GM23338 (cell line): ENCODE measurements around the gene MYO1D.

Source experiments
- CREB1 ChIP-seq: fragments of 250-450 bp; sonication (Bioruptor Pico); IDR thresholded peaks from 2 replicates; pipeline ENCODE4 v1.5.0; 2020; ENCODE audit warnings: low read depth, mild to moderate bottlenecking, moderate library complexity
- CTCF ChIP-seq, 2 experiments: fragments of 200-600 bp in 1 of 2; sonication (generic) in 1 of 2; conservative IDR thresholded peaks; 2 replicates each; pipeline versions ENCODE4 v1.5.1 to v1.6.1; 2016 to 2017; ENCODE audit warnings: antibody characterized with exemption in 2 of 2, low read depth in 2 of 2, mild to moderate bottlenecking in 2 of 2, moderate library complexity in 1 of 2
- EZH2 ChIP-seq: fragments of 200-600 bp; sonication (generic); IDR thresholded peaks from one replicate; pipeline ENCODE4 v1.8.0; 2017; ENCODE audit warnings: antibody characterized with exemption, mild to moderate bottlenecking, low read depth; ENCODE audit not compliant: unreplicated experiment
- EZH2phosphoT487 ChIP-seq: fragments of 200-600 bp; sonication (generic); IDR thresholded peaks from one replicate; pipeline ENCODE4 v1.8.1; 2018; ENCODE audit warnings: antibody characterized with exemption; ENCODE audit not compliant: unreplicated experiment
- JUNB ChIP-seq: IDR thresholded peaks from one replicate; pipeline ENCODE4 v1.6.1; 2016; ENCODE audit warnings: antibody characterized with exemption; ENCODE audit not compliant: unreplicated experiment
- POLR2AphosphoS5 ChIP-seq: IDR thresholded peaks from 2 replicates; pipeline ENCODE4 v1.6.1; 2016; ENCODE audit warnings: antibody characterized with exemption, low read depth
- STAT1 ChIP-seq: IDR thresholded peaks from one replicate; pipeline ENCODE4 v1.6.1; 2016; ENCODE audit warnings: antibody characterized with exemption; ENCODE audit not compliant: unreplicated experiment
- ZNF114 ChIP-seq: fragments of 250-450 bp; sonication (Bioruptor Pico); IDR thresholded peaks from 2 replicates; pipeline ENCODE4 v1.5.0; 2020; ENCODE audit warnings: mild to moderate bottlenecking, moderate library complexity
- TF ChIP-seq, protein P1 (sequence below): IDR thresholded peaks from one replicate; pipeline ENCODE4 v1.6.1; 2018; ENCODE audit warnings: antibody characterized with exemption; ENCODE audit not compliant: unreplicated experiment
- TF ChIP-seq, protein P2 (sequence below): IDR thresholded peaks from 2 replicates; pipeline ENCODE4 v1.6.1; 2016; ENCODE audit warnings: antibody characterized with exemption

GRCh38 chr17:32780721-32781120, 96.2 kb downstream of the MYO1D start:
- TF ChIP-seq EZH2 = no peak
- no peak for TF ChIP-seq ZNF114 (CRISPR knock-in tag)
- no peak for TF ChIP-seq CTCF (conservative IDR thresholded peaks at IDR 0.05; ENCODE audit: low read depth in 2 of 2)
- no peak for TF ChIP-seq POLR2AphosphoS5
- TF ChIP-seq CREB1 (CRISPR knock-in tag) = no peak
- TF ChIP-seq EZH2phosphoT487 = no peak
- TF ChIP-seq, protein P1, sequence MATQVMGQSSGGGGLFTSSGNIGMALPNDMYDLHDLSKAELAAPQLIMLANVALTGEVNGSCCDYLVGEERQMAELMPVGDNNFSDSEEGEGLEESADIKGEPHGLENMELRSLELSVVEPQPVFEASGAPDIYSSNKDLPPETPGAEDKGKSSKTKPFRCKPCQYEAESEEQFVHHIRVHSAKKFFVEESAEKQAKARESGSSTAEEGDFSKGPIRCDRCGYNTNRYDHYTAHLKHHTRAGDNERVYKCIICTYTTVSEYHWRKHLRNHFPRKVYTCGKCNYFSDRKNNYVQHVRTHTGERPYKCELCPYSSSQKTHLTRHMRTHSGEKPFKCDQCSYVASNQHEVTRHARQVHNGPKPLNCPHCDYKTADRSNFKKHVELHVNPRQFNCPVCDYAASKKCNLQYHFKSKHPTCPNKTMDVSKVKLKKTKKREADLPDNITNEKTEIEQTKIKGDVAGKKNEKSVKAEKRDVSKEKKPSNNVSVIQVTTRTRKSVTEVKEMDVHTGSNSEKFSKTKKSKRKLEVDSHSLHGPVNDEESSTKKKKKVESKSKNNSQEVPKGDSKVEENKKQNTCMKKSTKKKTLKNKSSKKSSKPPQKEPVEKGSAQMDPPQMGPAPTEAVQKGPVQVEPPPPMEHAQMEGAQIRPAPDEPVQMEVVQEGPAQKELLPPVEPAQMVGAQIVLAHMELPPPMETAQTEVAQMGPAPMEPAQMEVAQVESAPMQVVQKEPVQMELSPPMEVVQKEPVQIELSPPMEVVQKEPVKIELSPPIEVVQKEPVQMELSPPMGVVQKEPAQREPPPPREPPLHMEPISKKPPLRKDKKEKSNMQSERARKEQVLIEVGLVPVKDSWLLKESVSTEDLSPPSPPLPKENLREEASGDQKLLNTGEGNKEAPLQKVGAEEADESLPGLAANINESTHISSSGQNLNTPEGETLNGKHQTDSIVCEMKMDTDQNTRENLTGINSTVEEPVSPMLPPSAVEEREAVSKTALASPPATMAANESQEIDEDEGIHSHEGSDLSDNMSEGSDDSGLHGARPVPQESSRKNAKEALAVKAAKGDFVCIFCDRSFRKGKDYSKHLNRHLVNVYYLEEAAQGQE = no peak
- TF ChIP-seq, protein P2, sequence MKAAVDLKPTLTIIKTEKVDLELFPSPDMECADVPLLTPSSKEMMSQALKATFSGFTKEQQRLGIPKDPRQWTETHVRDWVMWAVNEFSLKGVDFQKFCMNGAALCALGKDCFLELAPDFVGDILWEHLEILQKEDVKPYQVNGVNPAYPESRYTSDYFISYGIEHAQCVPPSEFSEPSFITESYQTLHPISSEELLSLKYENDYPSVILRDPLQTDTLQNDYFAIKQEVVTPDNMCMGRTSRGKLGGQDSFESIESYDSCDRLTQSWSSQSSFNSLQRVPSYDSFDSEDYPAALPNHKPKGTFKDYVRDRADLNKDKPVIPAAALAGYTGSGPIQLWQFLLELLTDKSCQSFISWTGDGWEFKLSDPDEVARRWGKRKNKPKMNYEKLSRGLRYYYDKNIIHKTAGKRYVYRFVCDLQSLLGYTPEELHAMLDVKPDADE = no peak
- no peak for TF ChIP-seq STAT1
- TF ChIP-seq JUNB = no peak
